GM13976 (cell line): ENCODE measurements around the gene MINPP1.
"Not testable (repeated sequence)": the region's sequence is repeated elsewhere in the genome, so short reads cannot be mapped to it uniquely, and the experiment has no call there.

Experiments
- DNase-seq: peaks from one replicate; pipeline ENCODE4 v3.0.0; 2012; ENCODE audit warnings: low spot score
- in situ Hi-C: fragments of 300-500 bp; cut with MboI; formaldehyde crosslinking; loops from one replicate; pipeline ENCODE4 v1.12.0; 2022; ENCODE audit warnings: low sequenced_read_pairs, mixed read lengths, inconsistent platforms; ENCODE audit not compliant: unreplicated experiment
- TF ChIP-seq, protein P1 (sequence below): IDR thresholded peaks from 2 replicates; pipeline ENCODE4 v1.5.1; 2012; ENCODE audit warnings: borderline replicate concordance, mild to moderate bottlenecking; ENCODE audit not compliant: insufficient read depth; ENCODE audit errors: extremely low read depth, missing control alignments, control extremely low read depth

MINPP1 gene

DNA sequence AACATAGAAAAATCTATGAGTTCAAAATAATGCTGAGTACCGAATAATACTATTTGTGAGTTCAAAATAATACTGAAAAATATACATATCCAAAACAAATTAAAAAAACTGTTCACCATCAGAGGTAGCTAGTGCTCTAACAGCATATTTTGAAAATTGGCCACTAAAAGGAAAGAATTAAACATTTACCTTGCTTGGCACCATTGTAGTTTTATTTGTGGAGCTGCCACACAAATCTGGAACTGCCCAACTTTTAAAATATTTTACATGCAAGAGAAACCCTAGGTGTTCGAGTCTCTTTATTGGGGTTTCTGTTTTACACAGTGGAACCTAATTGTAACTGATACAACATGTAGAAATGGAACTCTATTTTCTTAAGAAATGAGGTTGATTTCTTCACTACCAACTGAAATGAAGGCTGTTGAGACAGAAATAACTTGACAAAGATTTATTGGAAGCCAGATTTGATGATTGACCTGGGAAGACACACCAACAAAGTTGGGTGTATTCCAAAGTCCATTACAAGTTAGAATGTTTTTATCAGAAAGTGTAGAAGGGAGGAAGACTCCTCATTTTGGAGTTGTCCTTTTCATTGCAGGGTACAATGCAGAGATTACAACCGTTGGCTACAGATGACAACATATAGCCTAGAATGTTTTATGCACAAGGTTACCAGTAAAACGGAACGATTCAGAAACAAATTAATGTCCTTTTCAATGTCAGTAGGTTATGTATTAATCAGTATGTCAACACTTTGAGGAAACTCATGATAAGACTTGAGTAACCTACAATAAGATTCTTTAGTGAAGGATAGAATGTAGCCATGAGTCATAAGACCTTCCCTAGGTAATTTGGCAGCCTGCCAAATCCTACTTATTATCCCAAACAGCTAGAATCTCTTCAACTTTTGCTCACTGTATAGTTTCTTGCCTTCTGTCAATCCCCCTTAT lies 81.1 kb downstream of the MINPP1 start:
- in situ Hi-C loops = no loop called here
- no peak for DNase-seq
- TF ChIP-seq, protein P1, sequence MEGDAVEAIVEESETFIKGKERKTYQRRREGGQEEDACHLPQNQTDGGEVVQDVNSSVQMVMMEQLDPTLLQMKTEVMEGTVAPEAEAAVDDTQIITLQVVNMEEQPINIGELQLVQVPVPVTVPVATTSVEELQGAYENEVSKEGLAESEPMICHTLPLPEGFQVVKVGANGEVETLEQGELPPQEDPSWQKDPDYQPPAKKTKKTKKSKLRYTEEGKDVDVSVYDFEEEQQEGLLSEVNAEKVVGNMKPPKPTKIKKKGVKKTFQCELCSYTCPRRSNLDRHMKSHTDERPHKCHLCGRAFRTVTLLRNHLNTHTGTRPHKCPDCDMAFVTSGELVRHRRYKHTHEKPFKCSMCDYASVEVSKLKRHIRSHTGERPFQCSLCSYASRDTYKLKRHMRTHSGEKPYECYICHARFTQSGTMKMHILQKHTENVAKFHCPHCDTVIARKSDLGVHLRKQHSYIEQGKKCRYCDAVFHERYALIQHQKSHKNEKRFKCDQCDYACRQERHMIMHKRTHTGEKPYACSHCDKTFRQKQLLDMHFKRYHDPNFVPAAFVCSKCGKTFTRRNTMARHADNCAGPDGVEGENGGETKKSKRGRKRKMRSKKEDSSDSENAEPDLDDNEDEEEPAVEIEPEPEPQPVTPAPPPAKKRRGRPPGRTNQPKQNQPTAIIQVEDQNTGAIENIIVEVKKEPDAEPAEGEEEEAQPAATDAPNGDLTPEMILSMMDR = no peak

DNA sequence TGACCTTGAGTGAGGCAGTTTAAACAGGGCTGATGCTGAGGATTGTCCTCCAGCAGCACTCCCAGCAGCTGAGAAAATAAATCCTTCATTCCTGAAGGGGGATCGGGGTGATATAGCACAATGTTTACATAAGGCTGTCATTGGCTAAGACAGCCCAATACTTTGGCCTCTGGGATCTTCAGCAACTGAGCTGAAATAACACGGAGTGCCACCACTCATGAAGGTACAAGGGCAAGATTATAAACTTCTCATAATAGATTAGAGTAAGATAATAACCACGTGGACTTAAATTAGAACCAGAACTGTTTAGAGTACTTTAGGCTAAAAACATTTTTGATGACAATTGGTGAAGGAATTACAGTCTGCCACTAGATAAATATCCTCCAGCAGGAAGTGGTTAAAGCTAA lies 85.0 kb downstream of the MINPP1 start:
- no peak for DNase-seq
- TF ChIP-seq, protein P1 = no peak
- in situ Hi-C loops = no loop called here

DNA sequence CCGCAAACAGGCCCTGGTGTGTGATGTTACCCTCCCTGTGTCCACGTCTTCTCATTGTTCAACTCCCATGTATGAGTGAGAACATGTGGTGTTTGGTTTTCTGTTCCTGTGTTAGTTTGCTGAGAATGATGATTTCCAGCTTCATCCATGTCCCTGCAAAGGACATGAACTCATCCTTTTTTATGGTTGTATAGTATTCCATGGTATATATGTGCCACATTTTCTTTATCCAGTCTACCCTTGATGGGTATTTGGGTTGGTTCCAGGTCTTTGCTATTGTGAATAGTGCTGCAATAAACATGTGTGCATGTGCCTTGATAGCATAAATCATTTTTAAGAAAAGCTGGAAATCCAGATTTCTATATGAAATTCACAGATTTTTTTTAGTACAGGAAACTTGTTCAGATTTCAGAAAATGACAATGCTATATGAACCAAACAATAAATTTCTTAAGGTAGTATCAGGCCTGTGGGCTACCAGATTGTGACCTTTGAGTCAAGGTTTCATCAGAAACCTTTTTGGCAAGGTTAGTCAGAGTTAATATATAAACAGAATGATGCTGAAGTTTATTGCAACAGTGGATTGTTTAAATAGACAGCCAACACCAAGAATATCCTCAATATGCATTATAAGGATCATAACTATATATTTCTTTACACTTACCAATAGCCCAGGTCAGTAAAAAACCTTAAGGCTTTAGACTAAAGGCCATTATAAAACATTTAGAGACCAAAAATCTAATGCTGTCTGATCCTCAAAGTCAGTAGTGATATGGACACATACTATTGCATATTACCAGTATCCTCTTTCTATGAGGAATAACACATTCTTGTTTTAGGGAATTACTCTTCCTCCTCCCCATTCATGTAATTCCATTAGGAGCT lies 86.3 kb downstream of the MINPP1 start:
- no peak for DNase-seq
- TF ChIP-seq, protein P1 = no peak
- in situ Hi-C loops = no loop called here

DNA sequence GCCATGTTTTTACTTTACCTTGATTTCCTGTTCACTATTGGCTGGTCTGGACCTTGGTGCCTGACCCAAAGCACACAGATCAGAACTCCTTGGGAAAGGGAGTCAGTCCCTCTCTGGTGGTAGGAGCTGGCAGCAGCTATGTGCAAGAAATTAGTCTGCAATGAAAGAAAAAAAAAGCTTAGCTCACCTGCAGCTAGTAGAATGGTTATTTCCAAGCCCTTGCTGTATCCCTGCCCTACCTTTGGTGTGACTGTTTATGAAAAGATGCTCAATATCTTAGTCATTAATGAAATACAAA lies 86.8 kb downstream of the MINPP1 start:
- TF ChIP-seq, protein P1 = no peak
- no peak for DNase-seq
- in situ Hi-C loops = no loop called here

DNA sequence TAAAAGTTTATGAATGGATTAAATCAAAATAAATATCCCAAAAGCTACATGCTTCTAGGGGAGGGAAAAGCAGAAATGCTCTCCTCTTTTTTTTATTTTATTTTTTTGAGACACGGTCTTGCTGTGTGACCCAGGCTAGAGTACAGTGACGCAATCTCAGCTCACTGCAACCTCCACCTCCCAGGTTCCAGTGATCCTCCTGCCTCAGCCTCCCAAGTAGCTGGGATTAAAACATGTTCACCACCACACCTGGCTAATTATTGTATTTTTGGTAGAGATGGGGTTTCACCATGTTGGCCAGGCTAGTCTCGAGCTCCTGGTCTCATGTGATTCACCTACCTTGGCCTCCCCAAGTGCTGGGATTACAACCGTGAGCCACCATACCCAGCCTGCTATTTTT lies 88.2 kb downstream of the MINPP1 start:
- DNase-seq, in situ Hi-C loops: not testable (repeated sequence)

DNA sequence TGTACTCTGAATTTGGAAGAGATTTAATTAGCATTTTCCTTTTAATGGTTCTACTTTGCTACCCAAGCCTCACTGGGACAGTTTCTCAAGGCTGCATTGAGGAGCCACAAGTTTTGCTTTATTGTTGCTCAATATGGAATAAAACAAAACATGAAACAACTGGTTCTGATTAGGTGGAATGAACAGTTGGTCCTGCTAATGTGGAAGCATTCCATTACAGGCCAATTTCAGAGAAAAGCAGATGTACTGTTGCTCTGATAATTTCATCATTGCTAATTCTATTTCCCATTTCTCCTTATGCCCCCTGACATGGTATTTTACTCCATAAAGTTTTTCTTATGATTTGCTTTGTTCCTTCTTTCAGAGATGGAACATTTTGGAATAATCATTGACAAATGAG lies 89.0 kb downstream of the MINPP1 start:
- TF ChIP-seq, protein P1 = no peak
- in situ Hi-C loops = no loop called here
- no peak for DNase-seq

DNA sequence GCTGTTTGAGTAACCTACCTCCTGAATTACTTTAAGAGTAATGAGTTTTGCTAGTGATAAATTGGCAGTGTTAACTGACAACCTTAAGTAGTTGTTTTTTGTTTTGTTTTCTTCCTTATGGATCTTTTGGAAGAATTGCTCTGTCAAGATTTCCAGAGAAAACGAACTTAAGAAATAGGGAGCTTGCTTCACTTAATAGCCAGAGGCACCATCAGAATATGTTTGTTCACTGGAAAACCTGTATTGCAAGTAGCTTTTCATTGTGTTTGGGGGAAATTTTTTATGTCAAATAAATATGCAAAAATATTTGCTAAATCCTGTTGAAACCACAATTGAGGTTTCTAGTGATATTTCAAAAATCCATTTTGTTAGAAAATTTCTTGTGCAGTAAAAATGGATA lies 89.5 kb downstream of the MINPP1 start:
- DNase-seq = no peak
- TF ChIP-seq, protein P1 = no peak
- in situ Hi-C loops = no loop called here
